Gastroesophageal sphincter (tissue), 4 donors: ENCODE data around the gene PROKR2. TPM values are rescaled to one million over a fixed set of nuclear protein-coding genes. Genes with fewer than 3 reads are reported as not detected.

Experiments
- ATAC-seq: fragments of 150-250 bp; one replicate; pipeline ENCODE4 v1.9.1; 2016; ENCODE audit warnings: mild to moderate bottlenecking, moderate library complexity
- H3K27ac ChIP-seq, 4 donors: fragments of 200-600 bp; sonication (generic) in 3 of 4; 1 replicate in 3 of 4; 2 replicates in 1 of 4; pipeline ENCODE4 v1.5.1; 2016 to 2019
- H3K27me3 ChIP-seq: fragments of 200-600 bp; sonication (generic); one replicate; pipeline ENCODE4 v1.5.1; 2019
- H3K36me3 ChIP-seq, 2 donors: fragments of 200-600 bp; sonication (generic); one replicate each; pipeline ENCODE4 v1.5.1; 2019; ENCODE audit warnings: control low read depth in 1 of 2
- H3K4me1 ChIP-seq, 3 donors: fragments of 200-600 bp; sonication (generic); 1 replicate in 2 of 3; 2 replicates in 1 of 3; pipeline ENCODE4 v1.5.1; 2016 to 2019; ENCODE audit warnings: control low read depth in 2 of 3
- H3K4me3 ChIP-seq, 2 donors: fragments of 200-600 bp; sonication (generic); one replicate each; pipeline ENCODE4 v1.5.1; 2019; ENCODE audit warnings: mild to moderate bottlenecking in 1 of 2, moderate library complexity in 1 of 2
- H3K9me3 ChIP-seq, 3 donors: fragments of 200-600 bp; sonication (generic); one replicate each; pipeline ENCODE4 v1.5.1; 2017 to 2019; ENCODE audit warnings: control low read depth in 2 of 3
- CTCF ChIP-seq, 4 experiments: fragments of 200-600 bp in 2 of 4; fragments of 450-650 bp in 2 of 4; sonication (generic) in 1 of 4; IDR thresholded peaks; one replicate each; pipeline ENCODE4 v1.5.1; 2017 to 2019; ENCODE audit warnings: antibody characterized with exemption in 4 of 4, mild to moderate bottlenecking in 2 of 4, moderate library complexity in 2 of 4
- EP300 ChIP-seq: sonication (generic); formaldehyde crosslinking; IDR thresholded peaks from one replicate; pipeline ENCODE4 v1.6.1; 2017; ENCODE audit warnings: antibody characterized with exemption, mild to moderate bottlenecking
- POLR2A ChIP-seq, 2 donors: fragments of 450-650 bp; IDR thresholded peaks; one replicate each; pipeline ENCODE4 v1.6.1; 2017; ENCODE audit warnings: antibody characterized with exemption in 2 of 2, mild to moderate bottlenecking in 2 of 2, moderate library complexity in 1 of 2
- POLR2AphosphoS5 ChIP-seq: sonication (generic); formaldehyde crosslinking; IDR thresholded peaks from one replicate; pipeline ENCODE4 v1.6.1; 2017; ENCODE audit warnings: antibody characterized with exemption
- WGBS, 2 donors: methylation state at CpG; one replicate each; pipeline ENCODE4 v1.1.5; 2018; ENCODE audit warnings: low coverage in 1 of 2; 5-methylcytosine and 5-hydroxymethylcytosine counted together
- small RNA-seq, 4 donors: library from RNA; depleted of rRNA; stranded (forward); fragments of <200 nt; gene quantifications; one replicate each; pipeline ENCODE3, GENCODE V24; 2016
- total RNA-seq, 4 donors: library from RNA; depleted of rRNA; stranded (reverse); fragments of >200 nt; gene quantifications; one replicate each; pipeline ENCODE4 v1.1.0, GENCODE V29; 2016

The PROKR2 gene
- total RNA-seq, 4 donors from 2014 or later = not detected

- no peak for TF ChIP-seq POLR2A (IDR thresholded peaks at IDR 0.05)
- no peak for TF ChIP-seq POLR2AphosphoS5
- no peak for TF ChIP-seq CTCF (IDR thresholded peaks at IDR 0.05)
- no peak for TF ChIP-seq EP300
- ATAC-seq = no peak
- Histone ChIP-seq H3K27ac (no peak overlapping the region), H3K36me3 (no peaks in the 10 kb centered on the region), H3K9me3 (peaks cover 0 to 7% (median 0%) of the 10 kb centered on the region in 3 donors), H3K27me3 (no peaks in the 10 kb centered on the region), H3K4me1 (no peaks in the 10 kb centered on the region), H3K4me3 (no peak overlapping the region)
- 67 to 73% methylated on average over 3 of the region's 3 CpGs for WGBS, 2 donors
These were observed 48.3 kb downstream of the PROKR2 start for GRCh38 chr20:5268449-5268848.

DNA sequence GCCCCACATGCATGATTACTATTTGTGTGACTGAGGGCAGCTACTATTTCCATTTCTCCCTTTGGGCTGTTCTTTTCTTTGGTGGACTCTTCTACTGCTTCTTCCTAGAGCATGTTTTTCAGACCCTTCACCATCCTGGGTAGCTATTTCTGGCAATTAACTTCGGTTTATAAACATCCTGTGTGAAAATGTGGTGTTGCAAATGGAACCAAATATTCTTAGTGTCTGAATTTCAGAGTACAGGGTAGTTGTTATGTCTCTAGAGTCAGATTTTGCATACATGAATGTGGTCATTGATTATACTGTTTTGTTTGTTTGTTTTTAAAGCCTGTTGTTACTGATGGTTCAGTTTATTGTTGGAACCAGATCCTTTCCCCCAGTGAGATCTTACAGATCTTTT lies 49.7 kb downstream of the PROKR2 start:
- no peaks in the 10 kb centered on the region for H3K27me3 ChIP-seq
- TF ChIP-seq EP300 (no peak), CTCF (IDR thresholded peaks at IDR 0.05) (no peak), POLR2AphosphoS5 (no peak), POLR2A (IDR thresholded peaks at IDR 0.05) (no peak)
- no peak overlapping the region for H3K4me3 ChIP-seq
- peaks cover 0 to 7% (median 0%) of the 10 kb centered on the region in 3 donors for H3K9me3 ChIP-seq
- WGBS, 2 donors = 40 to 75% methylated on average over 1 of the region's 1 CpG
- H3K36me3 ChIP-seq = no peaks in the 10 kb centered on the region
- no peak for ATAC-seq
- no peak overlapping the region for H3K27ac ChIP-seq
- no peaks in the 10 kb centered on the region for H3K4me1 ChIP-seq

Small RNAs within 50 kb of the gene (small RNA-seq; reads per million reads assigned to genes)
- 0 reads per million in 4 donors for gene RNA5-8SP7

Other genes starting within 250 kb of the PROKR2 start
- gene TMEM230, start 203.9 kb downstream of the PROKR2 start, total RNA-seq = 100 to 1,000 TPM in 2 of 4 donors, 10 to 100 TPM in 2; 72.6 to 108 (median 97.8) TPM
- 10 to 100 TPM; 21.9 to 52.8 (median 39.2) TPM for gene PCNA, start 197.0 kb downstream of the PROKR2 start, total RNA-seq
- 100 to 1,000 TPM in 1 of 4 donors, 10 to 100 TPM in 3; 59.8 to 102 (median 73.9) TPM for gene CDS2, start 189.9 kb downstream of the PROKR2 start, total RNA-seq